ENCODE data around the gene SEC22A.

GRCh38 chr3:123267821-123268220, 66.1 kb downstream of the SEC22A start:
- TF ChIP-seq CTCF (IDR thresholded peaks at IDR 0.05) (no peak), POLR2A (IDR thresholded peaks at IDR 0.05) (no peak)
